Psoas muscle (tissue), 8 donors: Measurements from ENCODE around the gene LAMA5. TPM values are rescaled to one million over a fixed set of nuclear protein-coding genes. Genes with fewer than 3 reads are reported as not detected.

Experiments
- ATAC-seq, 4 donors: fragments of 200-7000 bp; cut with Tn5 transposase; one replicate each; pipeline ENCODE4 v1.9.1; 2020; ENCODE audit warnings: moderate library complexity in 3 of 4, mild to moderate bottlenecking in 2 of 4
- DNase-seq, 2 donors: peaks; one replicate each; pipeline ENCODE4 v3.0.0-alpha.2; 2020
- H3K27ac ChIP-seq: fragments of 200-600 bp; one replicate; pipeline ENCODE4 v1.8.0; 2022
- H3K27me3 ChIP-seq, 3 donors: fragments of 200-600 bp in 1 of 3; one replicate each; pipeline versions ENCODE4 v1.6.1 to v1.8.0; 2013 to 2022; ENCODE audit warnings: low read length in 2 of 3, mild to moderate bottlenecking in 2 of 3, moderate library complexity in 1 of 3; ENCODE audit not compliant: insufficient read depth in 3 of 3
- H3K36me3 ChIP-seq, 2 donors: fragments of 200-600 bp in 1 of 2; one replicate each; pipeline versions ENCODE4 v1.6.1 to v1.8.0; 2013 to 2022; ENCODE audit warnings: low read depth in 1 of 2, mild to moderate bottlenecking in 1 of 2, moderate library complexity in 1 of 2; ENCODE audit not compliant: insufficient read depth in 1 of 2
- H3K4me1 ChIP-seq: fragments of 200-600 bp; one replicate; pipeline ENCODE4 v1.8.0; 2022
- H3K4me3 ChIP-seq: fragments of 200-600 bp; one replicate; pipeline ENCODE4 v1.8.0; 2022; ENCODE audit warnings: mild to moderate bottlenecking
- H3K9me3 ChIP-seq: fragments of 200-600 bp; one replicate; pipeline ENCODE4 v1.8.0; 2022
- WGBS, 3 donors: extraction: QIAGEN DNeasy Blood & Tissue Kit; methylation state at CpG; one replicate each; pipeline versions ENCODE4 v1.1.6 to v1.1.7; 2013; 5-methylcytosine and 5-hydroxymethylcytosine counted together
- intact Hi-C, 2 donors: fragments of 100-400 bp; cut with DNase I; formaldehyde crosslinking; loops; one replicate each; pipeline versions ENCODE4 v1.11.0 to v1.14.2; 2022
- polyA plus RNA-seq, 3 donors: library from polyadenylated mRNA; stranded (reverse); fragments of 200-250 nt; gene quantifications; one replicate each; pipeline ENCODE4 v1.2.3, GENCODE V29; 2013
- total RNA-seq, 4 donors: library from RNA; stranded (reverse); fragmentation: NEBNext Ultra II Directional in 2 of 4; extraction: Animal tissue kit (Norgen Biotek cat#: 25700) in 2 of 4; gene quantifications; one replicate each; pipeline versions ENCODE4 v1.2.1 to v1.2.4, GENCODE V29; 2021 to 2023
- TF ChIP-seq, protein P1 (sequence below): fragments of 200-600 bp; IDR thresholded peaks from one replicate; pipeline ENCODE4 v1.8.0; 2022; ENCODE audit warnings: antibody characterized with exemption
- donor health status: healthy with polysubstance abuse.
- donor health status: DM: no; HTN: no; CAD: no; lungs with moderate emphysema.
- donor health status: Bipolar disorder and iron deficiency.
- donor health status: healthy.
- donor health status: DM: yes; HTN: yes; CAD: no.
- donor health status: DM: no; HTN: no; CAD: no.
- donor health status: DM: no; HTN: no; CAD: no.
- donor health status: DM: yes; HTN: yes; CAD: no.

Gene LAMA5
- total and polyA plus RNA-seq, 7 donors, result 14.4 to 74.6 (median 34.2) TPM

DNA sequence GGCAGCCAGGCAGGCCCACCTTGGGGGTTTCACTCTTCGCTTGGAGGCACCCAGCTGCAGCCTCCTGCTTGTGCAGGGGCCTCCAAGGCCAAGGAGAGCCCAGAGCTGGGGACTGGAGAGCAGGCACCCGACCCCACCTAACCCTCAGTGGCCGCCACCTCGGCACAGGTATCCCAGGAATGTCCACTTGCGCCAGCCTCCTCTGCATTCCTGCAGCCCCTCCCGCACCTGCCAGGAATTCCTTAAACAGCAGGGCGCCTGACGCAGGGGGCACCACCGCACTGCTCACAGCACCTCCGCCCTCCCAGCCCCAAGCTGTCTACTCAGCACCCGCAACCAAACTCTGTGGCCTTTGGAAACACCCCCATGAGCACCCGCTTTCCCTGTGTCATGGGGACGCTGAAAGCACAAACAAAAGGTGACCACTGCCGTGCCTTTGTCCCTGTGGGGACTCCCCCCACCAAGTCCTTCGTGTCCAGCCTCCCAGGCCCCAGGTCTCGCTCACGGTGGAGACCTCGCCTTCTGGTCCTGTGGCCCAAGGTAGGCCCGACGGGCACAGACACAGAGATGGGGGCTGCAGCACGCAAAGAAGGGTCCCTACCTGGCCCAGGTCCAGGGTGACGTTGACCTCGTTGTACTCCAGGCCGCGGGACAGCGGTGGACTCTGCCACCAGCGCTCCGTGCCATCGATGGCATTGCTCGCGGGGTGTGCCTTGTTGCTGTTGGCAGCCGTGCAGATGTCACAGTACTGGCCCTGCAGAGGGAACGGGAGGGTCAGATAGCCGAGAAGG lies 5.1 kb downstream of the LAMA5 start:
- Histone ChIP-seq H3K4me3 (no peak overlapping the region), H3K4me1 (peaks cover 63% of the 10 kb centered on the region), H3K36me3 (peaks cover 0 to 5% of the 10 kb centered on the region in 2 donors), H3K9me3 (no peaks in the 10 kb centered on the region), H3K27me3 (no peaks in the 10 kb centered on the region), H3K27ac (peak overlapping the region; percentile 41)
- TF ChIP-seq, protein P1, sequence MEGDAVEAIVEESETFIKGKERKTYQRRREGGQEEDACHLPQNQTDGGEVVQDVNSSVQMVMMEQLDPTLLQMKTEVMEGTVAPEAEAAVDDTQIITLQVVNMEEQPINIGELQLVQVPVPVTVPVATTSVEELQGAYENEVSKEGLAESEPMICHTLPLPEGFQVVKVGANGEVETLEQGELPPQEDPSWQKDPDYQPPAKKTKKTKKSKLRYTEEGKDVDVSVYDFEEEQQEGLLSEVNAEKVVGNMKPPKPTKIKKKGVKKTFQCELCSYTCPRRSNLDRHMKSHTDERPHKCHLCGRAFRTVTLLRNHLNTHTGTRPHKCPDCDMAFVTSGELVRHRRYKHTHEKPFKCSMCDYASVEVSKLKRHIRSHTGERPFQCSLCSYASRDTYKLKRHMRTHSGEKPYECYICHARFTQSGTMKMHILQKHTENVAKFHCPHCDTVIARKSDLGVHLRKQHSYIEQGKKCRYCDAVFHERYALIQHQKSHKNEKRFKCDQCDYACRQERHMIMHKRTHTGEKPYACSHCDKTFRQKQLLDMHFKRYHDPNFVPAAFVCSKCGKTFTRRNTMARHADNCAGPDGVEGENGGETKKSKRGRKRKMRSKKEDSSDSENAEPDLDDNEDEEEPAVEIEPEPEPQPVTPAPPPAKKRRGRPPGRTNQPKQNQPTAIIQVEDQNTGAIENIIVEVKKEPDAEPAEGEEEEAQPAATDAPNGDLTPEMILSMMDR, result no peak
- DNase-seq, result peak; percentile 14 to 50
- intact Hi-C loops, result no loop called here
- no peak for ATAC-seq
- WGBS, 3 donors, result 67 to 72% (median 70%) methylated on average over 34 of the region's 34 CpGs

DNA sequence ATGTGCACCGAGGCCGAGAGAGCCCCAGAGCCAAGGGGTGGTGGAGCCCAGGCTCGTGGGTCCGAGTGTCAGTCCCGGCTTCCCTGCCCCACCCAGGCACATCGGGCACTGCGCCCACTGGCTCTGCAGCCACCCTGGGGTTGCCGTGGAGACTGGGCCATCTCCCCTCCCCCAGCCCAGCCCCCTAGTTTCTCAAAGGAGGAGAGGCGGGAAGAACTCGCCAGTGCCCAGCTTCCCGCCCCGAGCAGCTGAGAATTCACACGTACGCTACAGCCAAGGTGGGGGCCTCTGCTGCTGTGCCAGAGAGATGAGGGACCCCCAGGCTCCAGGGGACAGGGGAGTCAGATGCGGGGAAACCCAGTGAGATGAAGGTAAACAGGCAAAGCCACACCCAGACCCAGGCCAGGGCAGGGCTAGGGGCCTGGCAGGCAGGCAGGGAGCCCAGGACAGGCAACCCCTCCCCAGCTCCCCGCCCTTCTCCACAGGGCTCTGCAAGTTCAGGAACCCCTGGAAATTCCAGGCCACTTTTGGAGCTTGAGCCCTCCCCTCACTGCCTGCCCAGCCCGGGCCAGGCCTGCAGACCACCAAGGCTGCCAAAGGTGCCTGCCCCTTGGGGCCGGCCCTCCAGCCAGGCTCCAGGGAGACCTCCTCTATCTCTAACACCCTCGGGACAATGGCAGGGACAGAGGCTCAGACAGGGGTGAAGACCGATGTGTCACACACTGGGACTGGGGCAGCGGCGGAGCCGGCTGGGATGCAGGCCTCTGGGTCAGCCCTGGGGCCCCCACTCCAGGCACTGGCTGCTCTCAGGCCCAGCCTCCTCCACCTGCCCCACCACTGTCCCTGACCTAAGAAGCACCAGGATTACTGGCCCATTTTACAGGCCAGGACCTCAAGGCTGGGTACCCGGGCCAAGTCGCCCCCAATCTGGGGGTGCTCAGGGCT lies 6.0 kb downstream of the LAMA5 start:
- peak; percentile 29 to 60 for DNase-seq
- 62 to 66% (median 63%) methylated on average over 25 of the region's 25 CpGs for WGBS, 3 donors

DNA sequence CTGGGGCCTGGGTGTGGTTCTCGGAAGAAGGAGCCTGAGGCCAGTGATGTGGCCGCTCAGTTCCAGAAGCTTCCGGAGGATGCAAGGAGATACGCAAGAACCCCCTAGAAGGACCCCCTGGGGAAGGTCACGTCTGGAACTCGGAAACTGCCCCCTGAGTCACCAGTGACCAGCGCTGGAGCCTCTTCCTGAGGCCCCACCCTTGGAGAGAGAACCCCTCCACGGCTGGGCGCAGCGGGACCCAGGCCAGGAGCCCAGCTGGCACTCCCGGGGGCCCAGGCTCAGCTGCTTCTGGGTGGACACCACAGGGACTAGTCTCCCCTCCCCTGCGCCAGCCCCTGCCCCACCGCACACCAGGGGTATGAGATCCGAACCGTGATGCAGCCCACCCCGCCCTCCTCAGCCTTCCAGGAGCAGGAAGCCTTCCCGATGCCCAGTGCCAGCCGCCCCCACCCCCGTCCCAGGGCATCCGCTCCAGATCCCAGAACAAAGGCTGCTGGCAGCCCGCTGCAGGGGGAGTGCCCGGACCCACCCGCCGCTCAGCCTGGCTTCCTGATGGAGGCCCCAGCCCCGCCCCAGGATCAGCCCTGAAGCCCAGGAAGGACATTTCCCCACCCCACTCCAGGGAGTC lies 7.5 kb downstream of the LAMA5 start:
- DNase-seq (peak; percentile 57 to 74), ATAC-seq (peak in 2 of 4 donors; percentile 5 to 7)
- H3K27ac ChIP-seq, result peak overlapping the region; percentile 85
- intact Hi-C loops, result no loop called here
- peaks cover 0 to 5% of the 10 kb centered on the region in 2 donors for H3K36me3 ChIP-seq
- no peaks in the 10 kb centered on the region for H3K9me3 ChIP-seq
- no peaks in the 10 kb centered on the region for H3K27me3 ChIP-seq
- WGBS, 3 donors, result 16 to 37% (median 22%) methylated on average over 17 to 25 of the region's 25 CpGs
- no peak overlapping the region for H3K4me3 ChIP-seq
- TF ChIP-seq, protein P1, result no peak
- peaks cover 68% of the 10 kb centered on the region for H3K4me1 ChIP-seq

More for the DNA sequence above, 6.0 kb downstream of the LAMA5 start:
- H3K36me3 ChIP-seq, result peaks cover 0 to 5% of the 10 kb centered on the region in 2 donors
- H3K27ac ChIP-seq, result peak overlapping the region; percentile 41
- peaks cover 67% of the 10 kb centered on the region for H3K4me1 ChIP-seq
- ATAC-seq, result no peak
- H3K4me3 ChIP-seq, result no peak overlapping the region
- intact Hi-C loops, result no loop called here
- H3K27me3 ChIP-seq, result no peaks in the 10 kb centered on the region
- TF ChIP-seq, protein P1, result no peak
- H3K9me3 ChIP-seq, result no peaks in the 10 kb centered on the region

DNA sequence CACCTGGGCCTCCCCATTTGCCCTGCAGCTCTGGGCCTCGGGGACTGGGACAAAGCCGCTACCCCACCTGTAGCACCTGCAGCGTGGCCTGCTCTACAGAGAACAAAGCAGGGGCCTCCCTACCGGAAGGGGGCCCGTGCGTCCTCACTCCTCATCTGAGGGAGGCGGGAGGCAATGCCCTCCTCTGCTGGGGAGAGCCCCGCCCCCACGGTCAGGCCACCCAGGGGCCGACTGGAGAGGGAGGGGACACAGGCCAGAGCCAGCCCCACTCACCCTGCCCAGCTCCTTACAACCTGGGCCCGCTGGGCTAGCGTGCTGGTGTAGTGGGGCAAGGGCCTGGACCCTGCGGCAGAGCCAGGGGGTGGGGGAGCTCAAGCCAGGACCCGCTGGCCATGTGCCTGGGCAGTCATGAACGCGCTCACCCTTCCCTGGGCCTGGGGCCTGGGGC lies 8.0 kb downstream of the LAMA5 start:
- Histone ChIP-seq H3K27ac (peak overlapping the region; percentile 85), H3K36me3 (peaks cover 0 to 5% of the 10 kb centered on the region in 2 donors), H3K9me3 (no peaks in the 10 kb centered on the region), H3K4me3 (peak overlapping the region; percentile 42), H3K27me3 (no peaks in the 10 kb centered on the region), H3K4me1 (peaks cover 66% of the 10 kb centered on the region)
- ATAC-seq, result no peak
- no peak for DNase-seq
- TF ChIP-seq, protein P1, result no peak
- 31 to 42% (median 38%) methylated on average over 15 to 16 of the region's 16 CpGs for WGBS, 3 donors
- intact Hi-C loops, result no loop called here
